HG02763 (cell line): Measurements from ENCODE around the gene APOL1.
"Not testable (repeated sequence)": the region's sequence is repeated elsewhere in the genome, so short reads cannot be mapped to it uniquely, and the experiment has no call there.

ENCODE experiments used
- ATAC-seq: cut with Tn5 transposase; IDR thresholded peaks from one replicate; pipeline ENCODE4 v1.9.1; 2021; ENCODE audit warnings: mild to moderate bottlenecking, moderate library complexity; ENCODE audit not compliant: unreplicated experiment

The APOL1 gene, protein sequence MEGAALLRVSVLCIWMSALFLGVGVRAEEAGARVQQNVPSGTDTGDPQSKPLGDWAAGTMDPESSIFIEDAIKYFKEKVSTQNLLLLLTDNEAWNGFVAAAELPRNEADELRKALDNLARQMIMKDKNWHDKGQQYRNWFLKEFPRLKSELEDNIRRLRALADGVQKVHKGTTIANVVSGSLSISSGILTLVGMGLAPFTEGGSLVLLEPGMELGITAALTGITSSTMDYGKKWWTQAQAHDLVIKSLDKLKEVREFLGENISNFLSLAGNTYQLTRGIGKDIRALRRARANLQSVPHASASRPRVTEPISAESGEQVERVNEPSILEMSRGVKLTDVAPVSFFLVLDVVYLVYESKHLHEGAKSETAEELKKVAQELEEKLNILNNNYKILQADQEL

DNA sequence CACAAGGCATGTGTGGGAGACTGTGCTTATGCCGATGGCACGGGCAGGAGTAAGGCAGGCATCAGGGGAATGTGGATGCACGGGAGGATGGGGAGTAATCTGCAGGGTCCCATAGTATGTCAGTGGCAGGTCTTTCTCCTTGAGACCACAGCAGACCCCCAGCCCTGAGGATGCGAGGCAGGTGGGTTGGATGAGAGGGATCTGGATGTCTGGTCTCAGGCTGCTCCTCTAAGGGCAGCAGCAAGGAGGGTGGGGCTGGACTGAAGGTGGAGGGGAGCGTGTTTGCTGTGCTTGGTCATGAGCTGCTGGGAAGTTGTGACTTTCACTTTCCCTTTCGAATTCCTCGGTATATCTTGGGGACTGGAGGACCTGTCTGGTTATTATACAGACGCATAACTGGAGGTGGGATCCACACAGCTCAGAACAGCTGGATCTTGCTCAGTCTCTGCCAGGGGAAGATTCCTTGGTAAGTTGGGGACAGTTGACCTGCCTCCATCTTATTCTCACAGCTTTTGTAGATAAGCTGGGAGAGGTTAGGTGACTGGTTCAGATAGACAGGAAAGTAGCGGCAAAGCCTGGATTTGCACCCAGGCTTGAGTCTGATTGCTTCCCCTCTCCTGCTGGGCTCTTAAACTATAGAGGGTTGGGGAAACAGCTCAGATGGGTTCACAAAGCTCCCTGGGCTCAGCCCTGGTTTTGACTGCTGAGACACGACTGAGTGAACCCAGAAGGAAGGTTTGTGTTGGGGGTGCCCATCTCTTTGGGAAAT, at the start of gene APOL1:
Gene APOL1 (plus strand): TSS at position 380 of the 769 bp plus-strand sequence. CDS start 1,823 bp downstream, outside the sequence.
- no peak for ATAC-seq

DNA sequence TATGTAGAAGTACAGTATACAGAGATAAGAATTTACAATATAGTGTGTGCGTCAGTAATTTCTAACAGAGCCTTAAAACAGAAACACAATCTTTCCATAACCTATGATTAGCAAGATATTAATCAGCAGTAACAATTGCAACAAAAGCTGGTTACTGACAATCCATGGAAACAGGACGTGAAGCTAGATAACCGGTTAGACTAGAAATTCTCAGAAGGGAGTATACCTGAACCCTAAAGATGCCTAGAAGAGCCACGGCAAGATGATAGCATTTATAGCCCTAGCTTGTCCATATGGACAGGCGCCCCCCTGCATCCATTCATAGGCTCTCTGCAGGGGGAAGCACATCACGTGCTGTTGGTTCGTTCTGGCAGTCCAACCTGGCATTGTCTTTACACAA, 49.5 kb upstream of the APOL1 start:
- ATAC-seq: not testable (repeated sequence)

DNA sequence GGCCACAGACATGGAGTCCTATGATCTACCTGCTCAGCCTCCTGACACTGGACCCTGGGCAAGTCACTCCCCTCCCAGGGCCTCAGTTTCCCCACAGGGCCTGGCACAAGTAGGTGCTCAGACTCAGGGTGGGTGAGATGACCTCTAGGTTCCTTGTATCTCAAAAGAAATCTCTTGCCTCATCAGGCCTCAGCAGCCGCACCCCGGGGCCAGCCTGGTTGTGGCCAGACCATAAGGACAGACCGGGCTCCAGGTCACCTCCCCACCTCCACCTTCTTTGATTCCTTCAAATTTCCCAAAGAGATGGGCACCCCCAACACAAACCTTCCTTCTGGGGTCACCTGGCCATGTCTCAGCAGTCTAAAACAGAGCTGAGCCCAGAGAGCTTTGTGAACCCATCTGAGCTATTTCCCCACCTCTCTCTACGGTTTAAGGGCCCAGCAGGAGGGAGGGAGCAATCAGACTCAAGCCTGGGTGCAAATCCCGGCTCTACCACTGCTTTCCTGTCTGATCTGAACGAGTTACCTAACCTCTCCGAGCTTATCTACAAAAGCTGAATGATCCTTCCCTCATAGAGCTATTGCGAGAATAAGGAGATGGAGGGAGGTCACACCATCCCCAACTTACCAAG, 48.8 kb upstream of the APOL1 start:
- no peak for ATAC-seq

DNA sequence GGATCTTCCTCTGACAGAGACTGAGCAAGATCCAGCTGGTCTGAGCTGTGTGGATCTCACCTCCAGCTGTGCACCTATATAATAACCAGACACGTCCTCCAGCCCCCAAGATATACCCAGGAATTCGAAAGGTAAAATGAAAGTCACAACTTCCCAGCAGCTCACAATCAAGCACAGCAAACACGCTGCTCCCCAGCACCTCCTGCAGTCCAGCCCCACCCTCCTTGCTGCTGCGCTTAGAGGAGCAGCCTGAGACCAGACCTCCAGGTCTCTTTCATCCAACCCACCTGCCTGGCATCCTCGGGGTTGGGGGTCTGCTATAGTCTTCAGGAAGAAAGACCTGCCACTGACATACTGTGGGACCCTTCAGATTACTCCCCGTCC, 48.3 kb upstream of the APOL1 start:
- no peak for ATAC-seq

DNA sequence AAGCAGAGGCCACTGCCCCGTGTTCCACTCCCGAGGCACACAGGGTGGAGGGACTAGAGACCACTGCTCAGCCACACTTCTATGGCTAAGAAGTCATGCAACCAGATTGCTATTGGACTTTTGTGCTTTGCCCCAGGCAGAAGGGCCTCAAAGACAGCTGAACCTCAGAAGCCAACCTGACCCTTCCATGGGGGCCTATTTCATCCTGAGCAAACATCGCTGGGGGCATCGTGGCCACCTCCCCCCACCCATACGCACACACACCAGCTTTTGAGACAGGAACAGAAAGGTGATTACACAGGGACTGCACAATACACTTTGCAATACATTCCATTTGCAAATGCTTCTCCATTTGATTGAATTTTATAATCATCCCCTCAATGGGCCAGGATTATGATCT, 47.4 kb upstream of the APOL1 start:
- ATAC-seq: not testable (repeated sequence)

DNA sequence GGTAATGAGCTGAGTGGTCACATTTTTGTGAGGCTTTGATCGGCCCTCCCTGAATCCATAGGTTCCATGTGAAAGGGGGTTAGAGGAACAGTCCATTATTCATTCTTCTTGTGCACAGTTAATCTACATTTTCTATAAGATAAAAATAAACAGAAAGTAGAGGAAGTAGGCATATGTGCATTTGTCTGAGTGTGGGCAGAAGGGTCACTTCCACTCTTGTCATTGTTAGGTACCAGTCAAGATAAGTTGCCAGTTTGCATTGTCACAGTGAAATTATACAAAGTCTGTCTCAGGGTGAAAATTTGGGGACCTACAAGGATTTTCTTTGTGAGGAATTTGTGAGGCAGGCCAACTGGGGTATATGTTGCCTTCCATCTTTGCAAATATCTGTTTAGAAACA, 46.7 kb upstream of the APOL1 start:
- no peak for ATAC-seq

DNA sequence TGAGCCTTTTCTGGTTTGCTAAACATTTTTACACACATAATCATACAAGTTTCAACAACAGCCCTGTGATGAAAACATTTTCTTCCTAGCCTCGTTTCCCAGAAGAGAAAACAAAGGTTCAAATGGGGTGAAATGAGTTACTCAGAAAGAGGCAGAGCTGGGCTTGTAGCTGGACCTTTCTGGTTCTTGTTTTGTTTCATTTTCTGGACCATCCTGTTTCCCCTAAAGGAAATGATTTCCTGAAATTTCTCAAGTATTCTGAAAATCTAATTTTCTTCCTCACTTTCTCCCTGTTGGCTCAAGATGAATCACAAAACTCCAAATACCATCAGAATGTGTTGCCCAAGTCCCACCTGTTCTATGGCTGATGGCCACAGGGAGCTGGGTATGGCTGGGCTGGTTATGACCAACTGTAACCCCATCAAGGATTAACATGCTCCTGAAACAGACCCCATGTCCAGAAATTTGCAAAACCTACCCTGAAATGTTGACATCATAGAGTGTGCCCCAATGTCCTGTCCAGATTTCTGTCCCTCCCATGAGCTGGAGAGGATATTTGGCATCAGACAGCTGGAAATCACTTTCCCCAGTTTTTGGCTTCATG, 44.7 kb upstream of the APOL1 start:
- no peak for ATAC-seq

DNA sequence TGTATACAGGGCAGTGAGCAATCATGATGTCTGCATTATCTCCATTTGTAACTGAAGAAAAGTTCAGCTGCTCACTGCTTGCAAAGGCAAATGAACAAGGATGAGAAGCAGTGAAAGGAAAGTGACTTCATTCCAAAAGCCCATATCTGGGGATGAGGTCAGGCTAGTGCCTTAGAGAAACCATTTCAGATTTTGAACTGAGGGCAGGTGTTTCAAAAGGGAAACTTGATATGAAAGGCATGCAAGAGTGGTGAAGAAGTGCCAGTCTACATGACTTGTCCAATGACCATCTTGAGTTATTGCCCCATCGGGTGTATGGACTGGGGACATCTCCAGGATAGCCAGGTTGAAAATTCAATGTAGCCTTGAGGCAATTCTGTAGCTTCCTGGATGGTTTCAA, 44.0 kb upstream of the APOL1 start:
- ATAC-seq: no peak

DNA sequence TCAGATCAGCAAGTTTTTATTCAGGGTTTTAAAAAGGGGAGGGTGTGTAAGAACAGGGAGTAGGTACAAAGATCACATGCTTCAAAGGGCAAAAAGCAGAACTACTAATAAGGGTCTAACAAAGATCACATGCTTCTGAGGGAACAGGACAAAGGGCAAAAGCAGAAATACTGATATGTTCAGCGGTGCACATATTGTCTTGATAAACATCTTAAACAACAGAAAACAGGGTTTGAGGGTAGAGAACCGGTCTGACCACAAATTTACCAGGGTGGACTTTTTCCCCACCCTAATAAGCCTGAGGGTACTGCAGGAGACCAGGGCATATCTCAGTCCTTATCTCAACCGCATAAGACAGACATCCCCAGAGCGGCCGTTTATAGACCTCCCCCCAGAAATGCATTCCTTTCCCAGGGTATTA, 43.4 kb upstream of the APOL1 start:
- ATAC-seq: not testable (repeated sequence)

DNA sequence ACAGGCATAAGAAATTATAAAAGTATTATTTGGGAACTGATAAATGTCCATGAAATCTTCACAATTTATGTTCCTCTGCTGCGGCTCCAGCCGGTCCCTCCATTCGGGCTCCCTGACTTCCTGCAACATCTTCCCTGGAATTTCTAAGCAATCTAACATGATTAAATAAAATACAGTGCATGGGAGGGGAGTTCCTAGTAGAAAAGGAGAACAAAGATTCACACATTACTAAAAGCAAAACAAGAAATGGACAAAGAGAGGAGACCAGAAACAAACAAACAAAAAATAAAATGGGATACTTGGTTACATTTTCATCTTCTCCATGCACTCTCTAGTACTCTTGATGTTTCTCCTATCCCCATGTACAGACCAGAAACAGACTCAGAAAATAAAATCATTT, 42.7 kb upstream of the APOL1 start:
- no peak for ATAC-seq

DNA sequence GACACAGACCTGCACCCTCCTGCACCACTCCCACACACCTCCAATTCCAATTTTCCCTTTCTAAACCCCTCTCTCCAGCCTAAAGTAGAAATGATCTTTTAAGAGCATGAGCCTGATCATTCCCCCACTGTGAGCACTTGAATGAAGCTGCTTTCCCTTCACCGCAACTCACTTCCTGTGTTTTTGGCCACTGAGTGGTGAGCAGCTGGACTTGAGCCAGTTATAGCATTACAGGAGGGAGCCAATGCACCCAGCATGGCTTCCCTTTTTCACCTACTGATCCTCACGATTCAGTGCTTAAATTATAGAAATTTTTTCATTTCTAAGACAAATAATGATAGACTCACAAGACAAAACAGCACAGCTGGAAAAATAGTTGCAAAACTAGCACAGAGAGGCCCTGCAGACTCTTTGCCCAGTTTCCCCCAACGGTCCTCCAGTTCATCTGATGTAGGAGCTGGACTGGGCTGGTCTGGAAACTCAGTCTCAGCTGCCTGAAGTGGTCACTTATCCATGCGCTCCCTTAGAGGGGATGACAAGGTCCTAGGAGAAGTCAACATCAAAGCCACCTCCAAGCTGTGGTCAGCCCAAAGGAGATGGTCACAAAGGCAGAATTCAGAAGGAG, 41.6 kb upstream of the APOL1 start:
- ATAC-seq: no peak

DNA sequence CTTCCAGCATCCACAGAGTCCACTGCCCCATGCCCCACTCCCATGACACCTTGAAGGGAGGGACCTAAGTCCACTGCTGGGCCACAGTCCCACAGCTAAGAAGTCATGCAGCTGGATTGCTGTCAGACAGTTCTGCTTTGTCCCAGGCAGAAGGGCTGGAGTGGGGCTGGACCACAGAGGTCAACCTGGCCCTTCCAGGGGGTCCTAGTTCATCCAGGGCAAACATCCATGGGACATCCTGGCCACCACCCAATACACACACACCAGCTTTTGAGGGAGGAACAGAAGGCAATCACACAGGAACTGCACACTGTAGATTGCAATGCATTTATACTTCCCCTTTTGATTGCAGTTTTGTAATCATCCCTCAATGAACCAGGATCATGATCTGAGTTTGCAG, 40.0 kb upstream of the APOL1 start:
- ATAC-seq: no peak

DNA sequence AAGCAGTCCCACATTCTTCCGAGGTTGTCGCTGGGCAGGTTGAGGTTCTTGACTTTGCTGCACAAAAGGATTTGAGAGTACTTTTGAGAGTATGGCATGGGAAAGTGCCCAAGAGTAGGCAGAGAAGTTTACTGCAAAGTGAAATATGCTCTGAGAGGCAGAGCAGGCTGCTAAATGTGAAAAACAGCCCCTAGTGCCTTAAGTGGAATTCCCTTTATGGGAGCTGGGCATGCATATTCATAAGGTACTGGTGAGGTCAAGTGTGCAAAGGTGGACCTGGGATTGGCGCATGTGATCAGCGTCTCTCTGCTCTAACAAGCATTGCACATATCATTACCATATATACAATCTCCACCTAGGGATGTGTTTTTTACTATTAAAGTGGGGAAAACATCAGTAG, 39.3 kb upstream of the APOL1 start:
- no peak for ATAC-seq

DNA sequence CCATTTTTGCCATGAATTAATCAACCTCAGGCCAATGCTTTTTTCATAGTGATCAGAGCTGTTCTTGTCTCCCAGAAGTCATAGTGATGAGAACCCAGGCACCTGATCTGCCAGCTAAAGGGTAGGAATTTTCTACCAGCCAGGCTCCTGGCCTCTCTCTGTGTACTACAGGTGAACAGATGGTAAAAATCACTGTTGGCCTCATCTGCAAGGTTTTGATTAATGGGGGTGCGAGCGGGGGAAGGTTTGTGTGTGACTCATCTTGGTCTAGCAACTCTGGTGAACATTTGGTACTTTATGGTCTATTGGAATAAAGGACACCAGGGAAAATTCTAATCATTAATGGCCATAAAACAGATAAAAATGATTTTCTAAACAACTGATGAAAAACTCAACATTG, 37.0 kb upstream of the APOL1 start:
- no peak for ATAC-seq

DNA sequence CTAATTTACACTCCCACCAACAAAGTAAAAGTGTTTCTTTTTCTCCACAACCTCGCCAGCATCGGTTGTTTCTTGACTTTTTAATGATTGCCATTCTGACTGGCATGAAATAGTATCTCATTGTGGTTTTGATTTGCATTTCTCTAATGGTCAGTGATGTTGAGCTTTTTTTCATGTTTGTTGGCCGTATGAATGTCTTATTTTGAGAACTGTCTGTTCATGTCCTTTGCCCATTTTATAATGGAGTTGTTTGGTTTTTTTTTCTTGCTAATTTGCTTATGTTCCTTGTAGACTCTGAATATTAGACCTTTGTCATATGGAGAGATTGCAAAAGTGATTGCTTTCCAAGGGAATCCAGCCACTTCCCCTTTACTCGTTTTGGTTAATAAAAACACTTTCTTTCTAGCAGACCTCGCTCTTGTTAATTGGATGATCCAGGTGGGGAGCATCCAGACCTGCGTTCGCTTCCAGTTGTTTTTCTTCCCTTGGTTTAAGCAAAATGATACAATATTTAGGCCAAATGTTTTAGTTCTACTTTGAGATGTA, 34.2 kb upstream of the APOL1 start:
- ATAC-seq: no peak

DNA sequence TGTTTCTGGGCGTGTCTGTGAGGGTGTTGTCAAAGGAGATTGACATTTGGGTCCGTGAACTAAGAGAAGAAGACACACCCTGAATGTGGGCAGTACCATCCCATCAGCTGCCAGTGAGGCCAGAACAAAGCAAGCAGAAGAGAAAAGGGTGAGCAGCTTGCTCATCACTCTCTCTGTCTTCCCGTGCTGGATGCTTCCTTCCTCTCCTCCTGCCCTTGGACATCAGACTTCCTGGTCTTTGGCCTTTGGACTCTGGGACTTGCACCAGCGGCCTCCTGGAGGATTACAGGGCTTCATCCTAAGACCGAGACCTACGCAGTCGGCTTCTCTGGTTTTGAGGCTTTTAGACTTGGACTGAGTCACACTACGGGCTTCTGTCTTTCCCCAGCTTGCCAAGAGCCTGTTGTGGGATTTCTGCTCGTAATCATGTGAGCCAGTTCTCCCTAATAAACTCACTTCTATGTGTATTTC, 32.4 kb upstream of the APOL1 start:
- no peak for ATAC-seq

DNA sequence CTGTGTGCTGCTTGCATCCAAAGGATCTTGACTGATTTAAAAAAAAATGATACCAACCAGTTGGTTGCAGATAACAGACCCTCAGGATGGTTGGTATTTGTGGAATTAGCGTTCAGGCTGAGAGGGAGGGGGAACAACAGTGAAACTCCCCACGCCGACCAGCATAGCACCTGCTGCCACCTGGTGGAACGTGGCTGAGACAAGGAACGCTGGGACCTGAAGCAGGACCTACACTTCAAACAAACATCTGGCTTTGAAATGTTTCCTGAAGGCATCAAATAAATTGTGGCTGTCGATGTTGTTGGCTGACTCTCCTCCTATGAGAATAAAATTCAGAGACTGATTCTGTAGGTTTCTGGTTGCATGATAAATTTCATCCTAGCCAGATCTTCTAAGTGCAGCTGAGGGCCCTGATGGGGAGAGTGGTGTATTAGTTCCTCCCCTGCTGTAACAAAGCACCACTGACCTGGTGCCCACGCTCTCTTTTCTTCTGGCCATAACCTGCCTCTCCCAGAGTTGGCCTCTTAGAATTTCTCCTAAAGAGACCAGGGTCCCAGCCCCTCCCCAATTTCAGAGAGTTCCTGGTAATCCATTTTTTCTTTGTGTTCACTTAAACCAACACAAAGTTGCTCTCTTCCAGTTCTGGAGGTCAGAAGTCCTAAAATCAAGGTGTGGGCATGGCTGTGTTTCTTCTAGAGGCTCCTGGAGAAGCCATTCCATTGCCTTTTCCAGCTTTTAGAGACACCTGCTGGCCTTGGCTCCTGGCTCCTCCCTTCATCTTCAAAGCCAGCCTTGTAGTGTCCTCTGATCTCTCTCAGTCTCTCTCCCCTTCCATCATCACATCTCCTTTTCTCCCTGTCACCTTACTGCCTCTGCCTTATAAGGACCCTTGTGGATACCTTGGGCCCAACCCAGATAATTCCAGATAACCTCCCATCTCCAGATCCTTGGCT, 30.9 kb upstream of the APOL1 start:
- no peak for ATAC-seq

DNA sequence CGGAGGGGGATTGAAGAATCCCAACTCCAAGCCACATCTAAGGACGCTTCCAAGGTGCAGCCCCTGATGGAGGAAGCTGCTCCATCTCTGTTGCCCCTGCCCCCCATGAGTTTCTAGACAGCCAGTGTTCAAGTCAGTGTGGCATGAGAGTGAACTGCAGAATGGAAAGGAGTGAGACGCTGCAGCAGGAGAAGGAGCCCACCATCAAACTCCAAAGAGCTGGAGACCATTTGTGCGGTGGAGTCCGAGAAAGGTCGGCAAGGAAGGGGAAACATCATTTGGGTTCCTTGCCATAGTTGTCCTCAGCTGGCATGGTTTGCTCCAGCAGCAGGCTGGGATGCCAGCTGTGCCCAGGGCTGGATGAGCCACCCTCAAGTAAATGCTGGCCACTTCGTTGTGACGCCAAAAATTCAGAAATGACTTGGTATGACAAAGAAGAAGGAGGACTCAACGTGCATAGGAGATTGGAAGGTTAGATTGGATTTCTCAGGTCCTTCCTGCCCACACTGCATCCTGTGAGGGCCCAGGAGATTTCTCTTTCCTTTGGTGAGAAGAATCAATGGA, 30.0 kb upstream of the APOL1 start:
- no peak for ATAC-seq

DNA sequence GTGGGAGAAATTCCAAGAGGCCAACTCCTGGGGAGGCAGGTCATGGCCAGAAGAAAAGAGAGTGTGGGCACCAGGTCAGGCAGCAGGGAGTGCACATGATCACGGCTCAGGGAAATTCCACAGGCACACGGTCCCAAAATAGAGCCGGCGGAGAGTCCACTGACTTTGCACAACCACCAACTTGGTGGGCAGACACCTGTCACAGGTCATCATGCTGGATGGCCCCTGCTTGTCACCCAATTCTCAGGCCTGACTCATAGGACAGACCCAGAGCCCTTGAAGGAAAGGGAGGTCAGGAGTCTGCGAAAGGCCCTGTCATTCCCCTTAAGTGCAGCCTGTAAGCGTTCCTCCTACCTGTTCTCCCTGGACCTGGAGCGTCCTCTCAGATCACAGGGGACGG, 29.4 kb upstream of the APOL1 start:
- ATAC-seq: no peak
